MG63 (cell line): ENCODE results near the gene RPL39. TPM values are rescaled to one million over a fixed set of nuclear protein-coding genes. Genes with fewer than 3 reads are reported as not detected.
"Not testable (repeated sequence)": the region's sequence is repeated elsewhere in the genome, so short reads cannot be mapped to it uniquely, and the experiment has no call there.

ENCODE experiments used
- DNase-seq: peaks from one replicate; pipeline ENCODE4 v3.0.0-alpha.2; 2020
- H3K27me3 ChIP-seq: fragments of 250-450 bp; sonication (Bioruptor Pico); 2 replicates; pipeline ENCODE4 v1.5.1; 2020; ENCODE audit warnings: mild to moderate bottlenecking, moderate library complexity
- H3K36me3 ChIP-seq: fragments of 250-450 bp; sonication (Bioruptor Pico); 2 replicates; pipeline ENCODE4 v1.5.1; 2020; ENCODE audit warnings: mild to moderate bottlenecking, moderate library complexity
- H3K4me3 ChIP-seq: fragments of 250-450 bp; sonication (Bioruptor Pico); 2 replicates; pipeline ENCODE4 v1.5.1; 2020; ENCODE audit warnings: mild to moderate bottlenecking, moderate library complexity
- H3K9me3 ChIP-seq: fragments of 250-450 bp; sonication (Bioruptor Pico); 2 replicates; pipeline ENCODE4 v1.5.1; 2020; ENCODE audit warnings: mild to moderate bottlenecking, moderate library complexity
- total RNA-seq: library from RNA; depleted of rRNA; stranded (reverse); fragments of >200 nt; shearing (Covaris generic); gene quantifications from 2 replicates; pipeline ENCODE4 v1.2.3, GENCODE V29; 2014; ENCODE audit warnings: low replicate concordance; rRNA removed

The RPL39 gene
- total RNA-seq = 2,795 and 3,088 TPM in 2 replicates

- Histone ChIP-seq H3K9me3 (no peaks in the 10 kb centered on the region), H3K36me3 (peaks cover 45% of the 10 kb centered on the region), H3K27me3 (no peaks in the 10 kb centered on the region), H3K4me3 (peak within 1 kb of the TSS; percentile 92)
- DNase-seq = peak; percentile 88
These were observed at the start of gene RPL39 for GRCh38 chrX:119791437-119792231. Gene RPL39 (minus strand): TSS chrX:119791630. CDS start chrX:119791576, 54 bp downstream.

GRCh38 chrX:119833905-119834304, 42.5 kb upstream of the RPL39 start:
- H3K27me3 ChIP-seq = no peaks in the 10 kb centered on the region
- no peak overlapping the region for H3K4me3 ChIP-seq
- no peaks in the 10 kb centered on the region for H3K9me3 ChIP-seq
- H3K36me3 ChIP-seq = peaks cover 9% of the 10 kb centered on the region
- no peak for DNase-seq

GRCh38 chrX:119828446-119828845, 37.0 kb upstream of the RPL39 start:
- no peak for DNase-seq
- Histone ChIP-seq H3K27me3 (no peaks in the 10 kb centered on the region), H3K4me3 (no peak overlapping the region), H3K9me3 (no peaks in the 10 kb centered on the region), H3K36me3 (peaks cover 3% of the 10 kb centered on the region)

- Histone ChIP-seq H3K27me3 (no peaks in the 10 kb centered on the region), H3K4me3 (no peak overlapping the region), H3K9me3 (no peaks in the 10 kb centered on the region), H3K36me3 (no peaks in the 10 kb centered on the region; the same call in none of the 2 replicates)
- DNase-seq = no peak
These were observed 35.0 kb upstream of the RPL39 start for GRCh38 chrX:119826399-119826959.

- H3K27me3 ChIP-seq, H3K36me3 ChIP-seq, H3K4me3 ChIP-seq, DNase-seq, H3K9me3 ChIP-seq: not testable (repeated sequence)
These were observed 32.8 kb upstream of the RPL39 start for GRCh38 chrX:119824221-119824620.

GRCh38 chrX:119821703-119822102, 30.3 kb upstream of the RPL39 start:
- DNase-seq, H3K4me3 ChIP-seq, H3K9me3 ChIP-seq, H3K36me3 ChIP-seq, H3K27me3 ChIP-seq: not testable (repeated sequence)

GRCh38 chrX:119817130-119817690, 25.8 kb upstream of the RPL39 start:
- H3K9me3 ChIP-seq = no peaks in the 10 kb centered on the region
- no peak overlapping the region for H3K4me3 ChIP-seq
- no peaks in the 10 kb centered on the region for H3K36me3 ChIP-seq
- no peak for DNase-seq
- no peaks in the 10 kb centered on the region for H3K27me3 ChIP-seq

GRCh38 chrX:119816300-119816699, 24.9 kb upstream of the RPL39 start:
- H3K9me3 ChIP-seq = no peaks in the 10 kb centered on the region
- H3K36me3 ChIP-seq = no peaks in the 10 kb centered on the region
- H3K27me3 ChIP-seq = no peaks in the 10 kb centered on the region
- no peak for DNase-seq
- no peak overlapping the region for H3K4me3 ChIP-seq

- no peak overlapping the region for H3K4me3 ChIP-seq
- no peak for DNase-seq
- H3K9me3 ChIP-seq = no peaks in the 10 kb centered on the region
These were observed 17.8 kb upstream of the RPL39 start for GRCh38 chrX:119809185-119809666.

GRCh38 chrX:119808461-119808860, 17.0 kb upstream of the RPL39 start:
- not testable (repeated sequence) for DNase-seq, H3K9me3 ChIP-seq, H3K27me3 ChIP-seq, H3K4me3 ChIP-seq, H3K36me3 ChIP-seq

More at GRCh38 chrX:119809185-119809666, 17.8 kb upstream of the RPL39 start:
- no peaks in the 10 kb centered on the region for H3K36me3 ChIP-seq
- H3K27me3 ChIP-seq = no peaks in the 10 kb centered on the region

GRCh38 chrX:119802546-119802945, 11.1 kb upstream of the RPL39 start:
- no peaks in the 10 kb centered on the region for H3K36me3 ChIP-seq
- no peak for DNase-seq
- no peaks in the 10 kb centered on the region for H3K27me3 ChIP-seq
- no peaks in the 10 kb centered on the region for H3K9me3 ChIP-seq
- no peak overlapping the region for H3K4me3 ChIP-seq

GRCh38 chrX:119801253-119802221, 10.1 kb upstream of the RPL39 start:
- H3K27me3 ChIP-seq = no peaks in the 10 kb centered on the region
- no peaks in the 10 kb centered on the region for H3K9me3 ChIP-seq
- H3K4me3 ChIP-seq = no peak overlapping the region
- no peaks in the 10 kb centered on the region for H3K36me3 ChIP-seq
- no peak for DNase-seq

GRCh38 chrX:119790977-119791436, 423 bp downstream of the RPL39 start:
- Histone ChIP-seq H3K27me3 (no peaks in the 10 kb centered on the region), H3K36me3 (peaks cover 52% of the 10 kb centered on the region), H3K9me3 (no peaks in the 10 kb centered on the region), H3K4me3 (peak overlapping the region; percentile 92)
- peak; percentile 18 for DNase-seq

GRCh38 chrX:119784747-119785446, 6.5 kb downstream of the RPL39 start:
- H3K36me3 ChIP-seq = peaks cover 54% of the 10 kb centered on the region
- peak; percentile 29 for DNase-seq
- H3K4me3 ChIP-seq = no peak overlapping the region
- H3K9me3 ChIP-seq = no peaks in the 10 kb centered on the region
- H3K27me3 ChIP-seq = no peaks in the 10 kb centered on the region

GRCh38 chrX:119783026-119783425, 8.4 kb downstream of the RPL39 start:
- Histone ChIP-seq H3K4me3 (no peak overlapping the region), H3K27me3 (no peaks in the 10 kb centered on the region), H3K36me3 (peaks cover 36% of the 10 kb centered on the region), H3K9me3 (no peaks in the 10 kb centered on the region)
- DNase-seq = no peak

- H3K36me3 ChIP-seq = peaks cover 2% of the 10 kb centered on the region
- no peak overlapping the region for H3K4me3 ChIP-seq
- no peaks in the 10 kb centered on the region for H3K27me3 ChIP-seq
- no peaks in the 10 kb centered on the region for H3K9me3 ChIP-seq
- no peak for DNase-seq
These were observed 12.6 kb downstream of the RPL39 start for GRCh38 chrX:119778829-119779228.
